ENCODE measurements around the gene VAPA. TPM values are rescaled to one million over a fixed set of nuclear protein-coding genes. Genes with fewer than 3 reads are reported as not detected.

The VAPA gene
- total RNA-seq, 2 experiments from 2014 or later = 156 to 220 TPM

DNA sequence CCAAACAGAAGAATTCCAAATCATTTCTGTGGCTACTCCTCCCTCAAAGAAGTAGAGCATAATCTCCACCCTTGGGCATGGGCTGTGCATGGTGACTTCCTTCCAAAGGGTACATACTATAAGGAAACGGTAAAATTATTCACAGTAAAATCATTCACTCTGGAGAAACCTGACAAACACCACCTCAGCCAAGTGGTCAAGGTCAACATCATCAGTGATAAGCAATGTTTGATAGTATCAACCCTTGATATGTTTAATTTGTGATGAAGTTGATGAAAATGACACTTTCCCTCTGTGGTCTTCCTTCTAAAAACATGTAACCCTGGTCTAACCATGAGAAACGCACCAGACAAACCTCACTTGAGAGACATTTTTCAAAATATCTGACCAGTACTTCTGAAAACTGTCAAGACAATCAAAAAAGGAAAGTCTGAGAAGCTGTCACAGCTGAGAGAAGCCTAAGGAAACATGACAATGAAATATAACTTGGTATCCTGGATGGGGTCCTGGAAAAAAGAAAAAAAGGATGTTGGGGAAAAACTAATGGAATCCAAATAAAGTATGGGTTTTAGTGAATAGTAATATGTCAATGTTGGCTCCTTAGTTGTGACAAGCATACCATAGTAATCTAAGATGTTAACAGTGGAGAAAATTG, 37.5 kb upstream of the VAPA start:
- ATAC-seq = no peak
- ChIA-PET CTCF (interaction anchor here (1.5 kb wide), 1 partner anchor 15 kb away, joined by 3 read pairs; no protein-coding TSS in a partner anchor), POLR2A (interaction anchor here (1.0 kb wide), 1 partner anchor 15 kb away, joined by 7 read pairs; no protein-coding TSS in a partner anchor)
- H3K27me3 Mint-ChIP-seq = peaks cover 3% of the 10 kb centered on the region
- no peak overlapping the region for H3K27ac Mint-ChIP-seq
- no peak overlapping the region for H3K4me3 Mint-ChIP-seq
- no peaks in the 10 kb centered on the region for H3K9me3 Mint-ChIP-seq (ENCODE audit: low read depth)
- no peaks in the 10 kb centered on the region for H3K36me3 Mint-ChIP-seq (ENCODE audit: low read depth)
- peaks cover 13% of the 10 kb centered on the region for H3K4me1 Mint-ChIP-seq
- intact Hi-C loops (cut with DNase I, micrococcal nuclease) = loop anchor here in 1 of 2 experiments (2.0 kb wide), 1 partner anchor 38 kb away; the partner anchor contains the start of gene VAPA
- DNase-seq = no peak

DNA sequence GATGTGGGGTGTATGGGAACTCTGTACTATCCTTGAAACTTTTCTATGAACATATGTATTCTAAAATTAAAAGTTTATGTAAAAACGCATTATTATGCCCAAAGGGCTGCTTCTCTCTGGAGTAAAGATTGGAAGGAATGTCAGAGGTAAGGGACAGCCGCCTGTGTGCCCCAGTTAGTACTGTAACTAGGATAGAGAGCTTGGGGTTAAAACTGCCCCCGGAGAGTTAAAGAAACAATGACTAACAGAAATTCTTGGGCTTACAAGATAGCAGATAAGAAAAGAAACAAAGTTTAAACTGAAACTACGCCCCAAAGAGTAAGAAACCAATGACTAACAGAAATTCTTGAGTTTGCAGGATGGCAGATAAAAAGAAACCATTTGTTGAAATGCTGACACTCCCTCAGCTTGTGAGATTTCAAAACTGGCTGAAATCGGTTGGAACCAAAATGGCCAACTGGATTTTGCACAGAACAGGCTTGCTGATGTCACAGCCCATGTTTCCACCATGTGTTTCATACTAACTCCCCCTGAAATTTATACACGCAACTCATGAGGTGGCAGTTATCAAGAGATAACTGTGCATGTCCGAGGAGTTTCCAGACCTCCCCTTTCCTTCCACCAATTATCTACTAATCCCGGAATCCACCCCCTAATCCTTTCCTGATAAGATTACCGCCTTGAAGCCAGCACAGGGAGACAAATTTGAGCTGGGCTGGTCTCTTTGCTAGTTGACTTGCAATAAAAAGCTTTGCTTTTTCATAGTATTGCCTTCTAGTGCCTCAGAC, 36.8 kb upstream of the VAPA start:
- DNase-seq = peak; percentile 50
- Mint-ChIP-seq H3K27me3 (peaks cover 3% of the 10 kb centered on the region), H3K4me1 (peaks cover 13% of the 10 kb centered on the region), H3K27ac (peak overlapping the region; percentile 3), H3K36me3 (ENCODE audit: low read depth) (no peaks in the 10 kb centered on the region), H3K4me3 (no peak overlapping the region), H3K9me3 (ENCODE audit: low read depth) (no peaks in the 10 kb centered on the region)
- ChIA-PET CTCF (interaction anchor here (0.7 to 1.5 kb wide), 3 partner anchors 15 to 50 kb away, joined by 3 read pairs; no protein-coding TSS in a partner anchor), POLR2A (interaction anchor here (1.0 kb wide), 1 partner anchor 15 kb away, joined by 7 read pairs; no protein-coding TSS in a partner anchor)
- intact Hi-C loops (cut with DNase I, micrococcal nuclease) = loop anchor here in 1 of 2 experiments (2.0 kb wide), 1 partner anchor 38 kb away; the partner anchor contains the start of gene VAPA
- ATAC-seq = peak; percentile 90

GRCh38 chr18:9877655-9878014, 36.2 kb upstream of the VAPA start:
- intact Hi-C loops (cut with DNase I, micrococcal nuclease) = loop anchor here in 1 of 2 experiments (2.0 kb wide), 1 partner anchor 37 kb away; the partner anchor contains the start of gene VAPA
- no peak for DNase-seq
- CTCF ChIA-PET = interaction anchor here (0.7 to 1.5 kb wide), 3 partner anchors 16 to 49 kb away, joined by 3 read pairs; no protein-coding TSS in a partner anchor
- no peak overlapping the region for H3K27ac Mint-ChIP-seq
- no peak for ATAC-seq
- H3K27me3 Mint-ChIP-seq = peaks cover 3% of the 10 kb centered on the region
- H3K4me3 Mint-ChIP-seq = no peak overlapping the region
- POLR2A ChIA-PET = no interaction called here
- no peaks in the 10 kb centered on the region for H3K9me3 Mint-ChIP-seq (ENCODE audit: low read depth)
- H3K4me1 Mint-ChIP-seq = peaks cover 13% of the 10 kb centered on the region
- no peaks in the 10 kb centered on the region for H3K36me3 Mint-ChIP-seq (ENCODE audit: low read depth)

DNA sequence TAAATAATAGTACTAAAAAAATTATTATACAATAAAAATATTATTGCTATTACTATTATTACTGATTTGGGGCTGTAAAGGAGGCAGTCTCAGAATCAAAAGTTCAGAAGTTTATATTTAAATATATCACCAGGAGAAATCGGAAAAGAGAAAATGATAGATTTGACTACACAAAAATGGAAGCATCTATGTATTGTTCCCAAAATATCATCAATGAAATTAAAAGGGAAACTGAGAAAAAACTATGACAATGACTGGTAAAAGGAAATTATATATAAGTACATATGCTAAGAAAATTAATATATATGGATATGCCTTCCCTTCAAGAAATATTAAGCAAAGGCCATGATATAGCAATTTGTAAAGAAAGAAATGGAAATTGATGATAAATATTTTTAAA, 35.7 kb upstream of the VAPA start:
- no peak for ATAC-seq
- Mint-ChIP-seq H3K27me3 (peaks cover 3% of the 10 kb centered on the region), H3K36me3 (ENCODE audit: low read depth) (no peaks in the 10 kb centered on the region), H3K4me1 (peaks cover 13% of the 10 kb centered on the region), H3K27ac (no peak overlapping the region), H3K4me3 (no peak overlapping the region), H3K9me3 (ENCODE audit: low read depth) (no peaks in the 10 kb centered on the region)
- DNase-seq = no peak
- intact Hi-C loops (cut with DNase I, micrococcal nuclease) = no loop called here
- ChIA-PET POLR2A (no interaction called here), CTCF (no interaction called here)

GRCh38 chr18:9878783-9879242, 35.0 kb upstream of the VAPA start:
- POLR2A ChIA-PET = no interaction called here
- no peak overlapping the region for H3K27ac Mint-ChIP-seq
- peaks cover 2% of the 10 kb centered on the region for H3K27me3 Mint-ChIP-seq
- no peak overlapping the region for H3K4me3 Mint-ChIP-seq
- H3K4me1 Mint-ChIP-seq = peaks cover 13% of the 10 kb centered on the region
- ATAC-seq (no peak), DNase-seq (no peak)
- no peaks in the 10 kb centered on the region for H3K9me3 Mint-ChIP-seq (ENCODE audit: low read depth)
- no peaks in the 10 kb centered on the region for H3K36me3 Mint-ChIP-seq (ENCODE audit: low read depth)
- intact Hi-C loops (cut with DNase I, micrococcal nuclease) = no loop called here
- CTCF ChIA-PET = no interaction called here

- intact Hi-C loops (cut with DNase I, micrococcal nuclease) = no loop called here
- CTCF ChIA-PET = no interaction called here
- no peaks in the 10 kb centered on the region for H3K9me3 Mint-ChIP-seq (ENCODE audit: low read depth)
- H3K4me3 Mint-ChIP-seq = no peak overlapping the region
- POLR2A ChIA-PET = interaction anchor here (0.6 kb wide), 1 partner anchor 31 kb away, joined by 4 read pairs; no protein-coding TSS in a partner anchor
- H3K27me3 Mint-ChIP-seq = no peaks in the 10 kb centered on the region
- ATAC-seq (no peak), DNase-seq (no peak)
- no peaks in the 10 kb centered on the region for H3K4me1 Mint-ChIP-seq
- no peaks in the 10 kb centered on the region for H3K36me3 Mint-ChIP-seq (ENCODE audit: low read depth)
- no peak overlapping the region for H3K27ac Mint-ChIP-seq
These were observed 29.7 kb upstream of the VAPA start for GRCh38 chr18:9884090-9884489.

DNA sequence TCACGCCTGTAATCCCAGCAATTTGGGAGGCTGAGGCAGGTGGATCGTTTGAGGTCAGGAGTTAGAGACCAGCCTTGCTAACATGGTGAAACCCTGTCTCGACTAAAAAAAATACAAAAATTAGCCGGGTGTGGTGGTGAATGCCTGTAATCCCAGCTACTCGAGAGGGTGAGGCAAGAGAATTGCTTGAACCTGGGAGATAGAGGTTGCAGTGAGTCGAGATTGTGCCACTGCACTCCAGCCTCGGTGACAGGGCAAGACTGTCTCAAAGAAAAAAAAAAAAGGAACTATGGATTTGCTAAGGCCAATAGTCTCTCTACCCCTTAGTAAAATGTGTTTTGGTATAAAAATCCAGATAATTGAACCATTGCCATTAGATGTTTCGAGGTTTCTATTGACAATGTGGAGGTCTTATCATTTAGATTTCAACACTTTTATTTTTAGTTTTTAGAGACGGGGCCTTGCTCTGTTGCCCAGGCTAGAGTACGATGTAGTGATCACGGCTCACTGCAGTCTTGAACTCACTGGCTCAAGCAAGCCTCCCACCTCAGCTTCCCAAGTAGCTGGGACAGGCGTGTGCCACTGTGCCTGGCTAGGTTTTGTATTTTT, 29.2 kb upstream of the VAPA start:
- intact Hi-C loops (cut with DNase I, micrococcal nuclease) = no loop called here
- Mint-ChIP-seq H3K36me3 (ENCODE audit: low read depth) (no peaks in the 10 kb centered on the region), H3K4me1 (no peaks in the 10 kb centered on the region), H3K4me3 (no peak overlapping the region), H3K27me3 (no peaks in the 10 kb centered on the region), H3K9me3 (ENCODE audit: low read depth) (no peaks in the 10 kb centered on the region), H3K27ac (no peak overlapping the region)
- no peak for ATAC-seq
- DNase-seq = no peak
- CTCF ChIA-PET = no interaction called here
- POLR2A ChIA-PET = interaction anchor here (0.6 kb wide), 1 partner anchor 30 kb away, joined by 4 read pairs; no protein-coding TSS in a partner anchor

DNA sequence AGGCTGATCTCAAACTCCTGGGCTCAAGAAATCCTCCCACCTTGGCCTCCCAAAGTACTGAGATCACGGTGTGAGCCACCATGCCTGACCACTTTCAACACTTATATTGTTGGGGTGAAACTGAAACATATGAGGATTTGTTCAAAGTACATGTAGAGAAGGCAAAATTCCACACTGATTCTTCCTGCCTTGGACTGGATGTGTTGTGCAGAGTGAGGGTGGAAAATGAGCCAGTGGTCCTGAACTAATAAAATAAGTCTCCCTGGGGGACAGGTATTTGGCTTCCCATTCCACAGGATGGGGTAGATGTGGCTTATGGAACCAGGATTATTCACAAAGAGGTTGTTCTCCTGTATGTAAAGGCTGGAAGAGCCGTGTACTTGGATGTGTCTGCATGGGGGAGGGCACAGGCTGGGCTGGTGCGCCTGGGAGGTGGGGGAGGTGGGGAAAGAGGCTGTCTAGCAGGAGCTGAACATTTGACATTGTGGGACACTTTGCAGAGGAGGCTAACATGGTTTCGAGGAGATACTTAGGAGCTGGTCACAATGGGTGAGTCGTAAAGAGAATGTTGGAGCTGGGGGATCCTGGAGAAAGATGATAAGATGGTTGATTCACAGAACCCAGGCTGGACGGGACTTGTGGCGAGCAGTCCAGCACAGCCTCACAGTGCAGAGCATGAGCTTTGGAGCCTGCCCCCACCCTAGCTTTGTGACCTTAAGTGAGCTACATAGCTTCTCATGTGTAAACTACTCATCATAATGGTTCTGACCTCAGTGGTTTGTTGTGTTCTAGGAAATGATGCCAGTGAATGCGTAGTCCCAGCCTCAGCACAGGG, 28.4 kb upstream of the VAPA start, which contains the start of gene TXNDC2:
TXNDC2 (plus strand) TSS at position 804 of the 835 bp plus-strand sequence. CDS start 708 bp downstream, outside the sequence.
- POLR2A ChIA-PET = interaction anchor here (0.6 kb wide), 1 partner anchor 34 kb away, joined by 3 read pairs; no protein-coding TSS in a partner anchor
- intact Hi-C loops (cut with DNase I, micrococcal nuclease) = no loop called here
- DNase-seq = no peak
- no peaks in the 10 kb centered on the region for H3K27me3 Mint-ChIP-seq
- H3K4me1 Mint-ChIP-seq = no peaks in the 10 kb centered on the region
- CTCF ChIA-PET = no interaction called here
- ATAC-seq = no peak
- H3K9me3 Mint-ChIP-seq (ENCODE audit: low read depth) = no peaks in the 10 kb centered on the region
- H3K36me3 Mint-ChIP-seq (ENCODE audit: low read depth) = no peaks in the 10 kb centered on the region
- no peak within 1 kb of the TSS for H3K4me3 Mint-ChIP-seq
- H3K27ac Mint-ChIP-seq = no peak within 1 kb of the TSS

- DNase-seq (no peak), ATAC-seq (no peak)
- Mint-ChIP-seq H3K36me3 (ENCODE audit: low read depth) (no peaks in the 10 kb centered on the region), H3K4me1 (no peaks in the 10 kb centered on the region), H3K4me3 (no peak overlapping the region), H3K9me3 (ENCODE audit: low read depth) (no peaks in the 10 kb centered on the region), H3K27ac (no peak overlapping the region), H3K27me3 (no peaks in the 10 kb centered on the region)
- intact Hi-C loops (cut with DNase I, micrococcal nuclease) = no loop called here
- POLR2A ChIA-PET = no interaction called here
- CTCF ChIA-PET = no interaction called here
These were observed 27.8 kb upstream of the VAPA start for GRCh38 chr18:9886005-9886348.

DNA sequence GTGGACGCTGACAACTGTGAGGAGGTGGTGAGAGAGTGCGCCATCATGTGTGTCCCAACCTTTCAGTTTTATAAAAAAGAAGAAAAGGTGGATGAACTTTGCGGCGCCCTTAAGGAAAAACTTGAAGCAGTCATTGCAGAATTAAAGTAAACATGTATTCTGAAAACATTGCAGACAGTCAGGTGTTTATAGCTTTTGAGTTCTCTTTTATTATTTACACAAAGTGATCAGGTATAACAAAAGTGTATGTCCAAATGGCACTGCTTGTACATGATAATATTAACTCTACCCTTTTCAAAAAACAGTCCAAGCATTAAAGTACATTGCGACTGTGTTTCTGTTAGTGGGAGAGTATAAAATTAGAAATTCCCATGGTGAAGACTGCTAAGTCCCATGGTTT, 25.8 kb upstream of the VAPA start:
- H3K36me3 Mint-ChIP-seq (ENCODE audit: low read depth) = no peaks in the 10 kb centered on the region
- H3K27me3 Mint-ChIP-seq = no peaks in the 10 kb centered on the region
- no peak overlapping the region for H3K27ac Mint-ChIP-seq
- intact Hi-C loops (cut with DNase I, micrococcal nuclease) = no loop called here
- DNase-seq = no peak
- ATAC-seq = no peak
- ChIA-PET CTCF (no interaction called here), POLR2A (no interaction called here)
- H3K4me1 Mint-ChIP-seq = no peaks in the 10 kb centered on the region
- H3K4me3 Mint-ChIP-seq = no peak overlapping the region
- H3K9me3 Mint-ChIP-seq (ENCODE audit: low read depth) = no peaks in the 10 kb centered on the region

GRCh38 chr18:9890196-9890595, 23.6 kb upstream of the VAPA start:
- POLR2A ChIA-PET = no interaction called here
- H3K27me3 Mint-ChIP-seq = no peaks in the 10 kb centered on the region
- no peak for ATAC-seq
- H3K27ac Mint-ChIP-seq = no peak overlapping the region
- H3K4me3 Mint-ChIP-seq = no peak overlapping the region
- DNase-seq = no peak
- no peaks in the 10 kb centered on the region for H3K4me1 Mint-ChIP-seq
- no peaks in the 10 kb centered on the region for H3K9me3 Mint-ChIP-seq (ENCODE audit: low read depth)
- no peaks in the 10 kb centered on the region for H3K36me3 Mint-ChIP-seq (ENCODE audit: low read depth)
- CTCF ChIA-PET = interaction anchor here (0.8 kb wide), 1 partner anchor 1412 kb away, joined by 3 read pairs; no protein-coding TSS in a partner anchor
- intact Hi-C loops (cut with DNase I, micrococcal nuclease) = no loop called here
